ENCODE results near the gene KMT5B.

DNA sequence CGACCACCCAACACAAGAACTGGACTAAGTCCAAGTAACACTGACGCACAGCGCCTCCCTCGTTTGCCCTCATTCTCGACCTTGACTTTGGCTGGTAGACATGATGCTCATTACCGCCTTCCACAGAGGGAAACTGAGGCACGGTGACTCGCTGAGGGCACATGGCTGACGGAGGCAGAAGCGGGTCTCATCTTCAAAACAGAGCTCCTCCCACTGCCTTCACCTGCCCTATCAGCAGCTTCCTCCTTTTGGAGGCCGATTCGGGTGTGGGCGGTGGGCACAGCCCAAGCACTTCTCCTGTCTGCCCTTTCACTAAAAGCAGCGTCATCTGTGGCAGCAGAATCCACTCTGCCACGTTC, 2.0 kb upstream of the KMT5B start:
- TF ChIP-seq TP53 (CRISPR knock-in tag; IDR thresholded peaks at IDR 0.05), result no peak
- TF ChIP-seq, protein P1, sequence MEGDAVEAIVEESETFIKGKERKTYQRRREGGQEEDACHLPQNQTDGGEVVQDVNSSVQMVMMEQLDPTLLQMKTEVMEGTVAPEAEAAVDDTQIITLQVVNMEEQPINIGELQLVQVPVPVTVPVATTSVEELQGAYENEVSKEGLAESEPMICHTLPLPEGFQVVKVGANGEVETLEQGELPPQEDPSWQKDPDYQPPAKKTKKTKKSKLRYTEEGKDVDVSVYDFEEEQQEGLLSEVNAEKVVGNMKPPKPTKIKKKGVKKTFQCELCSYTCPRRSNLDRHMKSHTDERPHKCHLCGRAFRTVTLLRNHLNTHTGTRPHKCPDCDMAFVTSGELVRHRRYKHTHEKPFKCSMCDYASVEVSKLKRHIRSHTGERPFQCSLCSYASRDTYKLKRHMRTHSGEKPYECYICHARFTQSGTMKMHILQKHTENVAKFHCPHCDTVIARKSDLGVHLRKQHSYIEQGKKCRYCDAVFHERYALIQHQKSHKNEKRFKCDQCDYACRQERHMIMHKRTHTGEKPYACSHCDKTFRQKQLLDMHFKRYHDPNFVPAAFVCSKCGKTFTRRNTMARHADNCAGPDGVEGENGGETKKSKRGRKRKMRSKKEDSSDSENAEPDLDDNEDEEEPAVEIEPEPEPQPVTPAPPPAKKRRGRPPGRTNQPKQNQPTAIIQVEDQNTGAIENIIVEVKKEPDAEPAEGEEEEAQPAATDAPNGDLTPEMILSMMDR (IDR thresholded peaks at IDR 0.05), result no peak
- TF ChIP-seq, protein P2, sequence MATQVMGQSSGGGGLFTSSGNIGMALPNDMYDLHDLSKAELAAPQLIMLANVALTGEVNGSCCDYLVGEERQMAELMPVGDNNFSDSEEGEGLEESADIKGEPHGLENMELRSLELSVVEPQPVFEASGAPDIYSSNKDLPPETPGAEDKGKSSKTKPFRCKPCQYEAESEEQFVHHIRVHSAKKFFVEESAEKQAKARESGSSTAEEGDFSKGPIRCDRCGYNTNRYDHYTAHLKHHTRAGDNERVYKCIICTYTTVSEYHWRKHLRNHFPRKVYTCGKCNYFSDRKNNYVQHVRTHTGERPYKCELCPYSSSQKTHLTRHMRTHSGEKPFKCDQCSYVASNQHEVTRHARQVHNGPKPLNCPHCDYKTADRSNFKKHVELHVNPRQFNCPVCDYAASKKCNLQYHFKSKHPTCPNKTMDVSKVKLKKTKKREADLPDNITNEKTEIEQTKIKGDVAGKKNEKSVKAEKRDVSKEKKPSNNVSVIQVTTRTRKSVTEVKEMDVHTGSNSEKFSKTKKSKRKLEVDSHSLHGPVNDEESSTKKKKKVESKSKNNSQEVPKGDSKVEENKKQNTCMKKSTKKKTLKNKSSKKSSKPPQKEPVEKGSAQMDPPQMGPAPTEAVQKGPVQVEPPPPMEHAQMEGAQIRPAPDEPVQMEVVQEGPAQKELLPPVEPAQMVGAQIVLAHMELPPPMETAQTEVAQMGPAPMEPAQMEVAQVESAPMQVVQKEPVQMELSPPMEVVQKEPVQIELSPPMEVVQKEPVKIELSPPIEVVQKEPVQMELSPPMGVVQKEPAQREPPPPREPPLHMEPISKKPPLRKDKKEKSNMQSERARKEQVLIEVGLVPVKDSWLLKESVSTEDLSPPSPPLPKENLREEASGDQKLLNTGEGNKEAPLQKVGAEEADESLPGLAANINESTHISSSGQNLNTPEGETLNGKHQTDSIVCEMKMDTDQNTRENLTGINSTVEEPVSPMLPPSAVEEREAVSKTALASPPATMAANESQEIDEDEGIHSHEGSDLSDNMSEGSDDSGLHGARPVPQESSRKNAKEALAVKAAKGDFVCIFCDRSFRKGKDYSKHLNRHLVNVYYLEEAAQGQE (IDR thresholded peaks at IDR 0.05), result no peak
- no peak for TF ChIP-seq CBX8 (IDR thresholded peaks at IDR 0.05)
- TF ChIP-seq MYC (IDR thresholded peaks at IDR 0.05; ENCODE audit: borderline replicate concordance, low read length), result no peak
- TF ChIP-seq SREBF2 (IDR thresholded peaks at IDR 0.05), result no peak
- TF ChIP-seq EP300 (IDR thresholded peaks at IDR 0.05), result no peak
